ENCODE results near the gene KIF21A.

The KIF21A gene

GRCh38 chr12:39390752-39391151 is 52.2 kb downstream of the KIF21A start:
- Histone ChIP-seq H2AK5ac (ENCODE audit: low read depth, low read length) (no peak overlapping the region), H3K23ac (ENCODE audit: low read depth, low read length, poor library complexity) (no peak overlapping the region), H3K27me3 (ENCODE audit: control insufficient read depth in 3 of 3, insufficient read depth in 3 of 3, low read depth in 1 of 3, low read length in 3 of 3) (no peaks in the 10 kb centered on the region), H3K9me3 (replicated peaks in 1 of 2; ENCODE audit: control insufficient read depth in 2 of 2, insufficient read depth in 1 of 2, low read depth in 1 of 2, low read length in 2 of 2) (peaks cover 0 to 9% of the 10 kb centered on the region in 2 donors), H3K4me2 (ENCODE audit: insufficient read depth, low read length, poor library complexity, severe bottlenecking) (no peak overlapping the region), H2AFZ (ENCODE audit: low read length) (no peak overlapping the region), H3K27ac (replicated peaks; ENCODE audit: low read length) (no peak overlapping the region), H2BK12ac (ENCODE audit: low read length) (no peak overlapping the region), H4K91ac (ENCODE audit: low read depth, low read length, poor library complexity) (no peak overlapping the region), H3K4me1 (ENCODE audit: control insufficient read depth in 2 of 2, insufficient read depth in 1 of 2, low read depth in 1 of 2, low read length in 2 of 2) (peaks cover 17 to 25% of the 10 kb centered on the region in 2 donors), H2BK5ac (ENCODE audit: low read length) (no peak overlapping the region), H3K36me3 (replicated peaks in 1 of 2; ENCODE audit: control insufficient read depth in 2 of 2, insufficient read depth in 2 of 2, low read length in 2 of 2) (peaks cover 0 to 20% of the 10 kb centered on the region in 2 donors), H3K18ac (ENCODE audit: low read length) (no peak overlapping the region), H3K4ac (ENCODE audit: low read length) (no peak overlapping the region), H3K4me3 (ENCODE audit: low read length in 2 of 2) (no peak overlapping the region), H2BK120ac (ENCODE audit: low read depth, low read length) (no peak overlapping the region), H3K9ac (ENCODE audit: low read depth, low read length, poor library complexity) (no peak overlapping the region), H3K79me1 (ENCODE audit: low read depth, low read length) (no peaks in the 10 kb centered on the region), H4K8ac (ENCODE audit: low read depth, low read length) (no peak overlapping the region), H2BK15ac (ENCODE audit: low read length) (no peak overlapping the region), H3K14ac (ENCODE audit: low read length) (no peak overlapping the region)
- DNase-seq (ENCODE audit: low spot score), result no peak

DNA sequence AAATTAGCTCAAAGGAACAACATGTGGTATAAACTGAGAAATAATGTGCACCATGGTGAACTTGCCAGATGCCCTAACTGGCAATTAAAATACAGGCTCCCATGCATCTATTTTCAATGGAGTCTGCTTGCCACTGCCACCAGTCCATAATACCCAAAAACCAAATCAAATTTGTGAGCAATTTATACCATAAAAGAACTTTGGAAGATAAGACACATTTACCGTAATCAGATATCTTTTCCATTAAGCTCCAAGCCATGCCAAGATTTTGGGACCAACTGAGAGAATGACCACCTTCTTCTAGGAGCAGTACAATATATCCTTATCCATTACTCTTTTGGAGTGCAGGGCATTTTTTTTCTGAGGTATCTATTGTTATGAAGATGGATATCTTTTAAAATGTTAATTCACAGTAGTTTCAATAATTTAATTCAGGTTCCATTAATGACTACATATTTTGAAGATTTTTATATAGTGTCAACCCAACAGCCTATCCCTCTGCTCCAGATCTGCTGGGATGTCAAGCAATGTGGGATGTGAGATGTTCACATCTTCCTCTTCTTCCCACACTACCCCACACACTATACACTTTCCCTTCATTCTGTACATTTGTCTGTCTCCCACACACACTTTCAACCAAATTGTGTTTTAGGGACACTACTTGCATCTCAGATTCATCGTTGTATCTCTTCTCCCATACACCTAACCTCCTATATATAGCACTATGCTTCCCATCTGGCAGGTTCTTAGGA is 53.3 kb downstream of the KIF21A start:
- H3K14ac ChIP-seq (ENCODE audit: low read length), result no peak overlapping the region
- H2AFZ ChIP-seq (ENCODE audit: low read length), result no peak overlapping the region
- H3K9ac ChIP-seq (ENCODE audit: low read depth, low read length, poor library complexity), result no peak overlapping the region
- no CpG with 5 or more reads among the region's 2 CpGs for WGBS, 2 donors (ENCODE audit: extremely low coverage in 2 of 2, insufficient read length in 2 of 2, insufficient replicate concordance in 1 of 2)
- H3K4me1 ChIP-seq (ENCODE audit: control insufficient read depth in 2 of 2, insufficient read depth in 1 of 2, low read depth in 1 of 2, low read length in 2 of 2), result peaks cover 13 to 20% of the 10 kb centered on the region in 2 donors
- no peak overlapping the region for H3K4me2 ChIP-seq (ENCODE audit: insufficient read depth, low read length, poor library complexity, severe bottlenecking)
- H3K36me3 ChIP-seq (replicated peaks in 1 of 2; ENCODE audit: control insufficient read depth in 2 of 2, insufficient read depth in 2 of 2, low read length in 2 of 2), result peaks cover 0 to 20% of the 10 kb centered on the region in 2 donors
- no peaks in the 10 kb centered on the region for H3K27me3 ChIP-seq (ENCODE audit: control insufficient read depth in 3 of 3, insufficient read depth in 3 of 3, low read depth in 1 of 3, low read length in 3 of 3)
- H2BK12ac ChIP-seq (ENCODE audit: low read length), result no peak overlapping the region
- H2BK120ac ChIP-seq (ENCODE audit: low read depth, low read length), result no peak overlapping the region
- H2BK5ac ChIP-seq (ENCODE audit: low read length), result no peak overlapping the region
- DNase-seq (ENCODE audit: low spot score), result no peak
- H3K9me3 ChIP-seq (replicated peaks in 1 of 2; ENCODE audit: control insufficient read depth in 2 of 2, insufficient read depth in 1 of 2, low read depth in 1 of 2, low read length in 2 of 2), result peaks cover 0 to 9% of the 10 kb centered on the region in 2 donors
- H2AK5ac ChIP-seq (ENCODE audit: low read depth, low read length), result no peak overlapping the region
- H3K23ac ChIP-seq (ENCODE audit: low read depth, low read length, poor library complexity), result no peak overlapping the region
- no peak overlapping the region for H3K4me3 ChIP-seq (ENCODE audit: low read length in 2 of 2)
- H2BK15ac ChIP-seq (ENCODE audit: low read length), result no peak overlapping the region
- H3K18ac ChIP-seq (ENCODE audit: low read length), result no peak overlapping the region
- H3K79me1 ChIP-seq (ENCODE audit: low read depth, low read length), result no peaks in the 10 kb centered on the region
- no peak overlapping the region for H4K8ac ChIP-seq (ENCODE audit: low read depth, low read length)
- H3K4ac ChIP-seq (ENCODE audit: low read length), result no peak overlapping the region
- no peak overlapping the region for H4K91ac ChIP-seq (ENCODE audit: low read depth, low read length, poor library complexity)
- no peak overlapping the region for H3K27ac ChIP-seq (replicated peaks; ENCODE audit: low read length)

DNA sequence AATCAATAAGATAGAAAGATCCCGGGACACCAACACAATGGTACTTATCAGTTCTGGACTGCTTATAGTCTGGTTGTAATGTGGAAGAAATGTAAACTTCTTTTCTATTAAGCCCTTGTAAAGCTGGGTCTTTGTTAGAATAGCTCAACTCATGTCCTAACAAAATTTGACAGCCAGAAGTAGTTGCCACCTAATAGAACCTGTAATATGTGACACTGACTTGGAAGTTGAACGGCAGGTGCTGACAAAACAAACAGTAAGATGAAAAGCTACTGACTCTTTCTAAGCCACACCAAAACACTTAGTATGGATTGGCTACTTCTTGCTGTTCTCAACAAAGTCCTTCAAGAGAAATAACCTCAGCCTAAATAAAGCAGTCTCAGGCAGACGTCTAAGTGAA is 56.6 kb downstream of the KIF21A start:
- Histone ChIP-seq H2BK12ac (ENCODE audit: low read length) (no peak overlapping the region), H3K27ac (replicated peaks; ENCODE audit: low read length) (no peak overlapping the region), H3K27me3 (ENCODE audit: control insufficient read depth in 3 of 3, insufficient read depth in 3 of 3, low read depth in 1 of 3, low read length in 3 of 3) (no peaks in the 10 kb centered on the region), H2AK5ac (ENCODE audit: low read depth, low read length) (no peak overlapping the region), H3K18ac (ENCODE audit: low read length) (no peak overlapping the region), H4K8ac (ENCODE audit: low read depth, low read length) (no peak overlapping the region), H3K4me3 (ENCODE audit: low read length in 2 of 2) (no peak overlapping the region), H3K9ac (ENCODE audit: low read depth, low read length, poor library complexity) (no peak overlapping the region), H3K4me2 (ENCODE audit: insufficient read depth, low read length, poor library complexity, severe bottlenecking) (no peak overlapping the region), H2BK120ac (ENCODE audit: low read depth, low read length) (no peak overlapping the region), H3K79me1 (ENCODE audit: low read depth, low read length) (no peaks in the 10 kb centered on the region), H3K36me3 (replicated peaks in 1 of 2; ENCODE audit: control insufficient read depth in 2 of 2, insufficient read depth in 2 of 2, low read length in 2 of 2) (peaks cover 0 to 29% of the 10 kb centered on the region in 2 donors), H3K14ac (ENCODE audit: low read length) (no peak overlapping the region), H3K4ac (ENCODE audit: low read length) (no peak overlapping the region), H2AFZ (ENCODE audit: low read length) (no peak overlapping the region), H2BK5ac (ENCODE audit: low read length) (no peak overlapping the region), H3K23ac (ENCODE audit: low read depth, low read length, poor library complexity) (no peak overlapping the region), H2BK15ac (ENCODE audit: low read length) (no peak overlapping the region), H3K9me3 (replicated peaks in 1 of 2; ENCODE audit: control insufficient read depth in 2 of 2, insufficient read depth in 1 of 2, low read depth in 1 of 2, low read length in 2 of 2) (peaks cover 0 to 9% of the 10 kb centered on the region in 2 donors), H4K91ac (ENCODE audit: low read depth, low read length, poor library complexity) (no peak overlapping the region), H3K4me1 (ENCODE audit: control insufficient read depth in 2 of 2, insufficient read depth in 1 of 2, low read depth in 1 of 2, low read length in 2 of 2) (peaks cover 0 to 1% of the 10 kb centered on the region in 2 donors)
- no CpG with 5 or more reads among the region's 3 CpGs for whole genome bisulfite sequencing, 2 donors (ENCODE audit: extremely low coverage in 2 of 2, insufficient read length in 2 of 2, insufficient replicate concordance in 1 of 2)
- no peak for DNase-seq (ENCODE audit: low spot score)

DNA sequence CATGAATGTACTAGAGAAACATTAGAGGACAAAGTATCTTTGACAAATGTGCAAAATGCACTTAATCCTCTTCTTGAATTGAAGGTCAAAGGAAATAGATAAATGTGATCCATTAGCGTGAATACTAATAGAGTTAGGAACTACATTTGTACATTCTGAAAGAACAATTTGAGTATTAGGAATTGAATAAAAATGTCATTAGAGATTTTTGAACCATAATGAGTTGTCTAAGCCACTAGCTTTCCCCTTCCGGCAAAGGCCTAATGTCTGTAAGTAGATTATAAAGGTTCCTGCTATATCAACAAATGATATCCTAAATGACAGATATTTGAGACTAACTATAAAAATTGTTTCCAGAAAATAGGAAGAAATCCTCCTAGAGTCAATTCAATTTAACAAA is 59.8 kb downstream of the KIF21A start:
- Histone ChIP-seq H2BK120ac (ENCODE audit: low read depth, low read length) (no peak overlapping the region), H3K4ac (ENCODE audit: low read length) (no peak overlapping the region), H4K8ac (ENCODE audit: low read depth, low read length) (no peak overlapping the region), H4K91ac (ENCODE audit: low read depth, low read length, poor library complexity) (no peak overlapping the region), H3K79me1 (ENCODE audit: low read depth, low read length) (no peaks in the 10 kb centered on the region), H2BK5ac (ENCODE audit: low read length) (no peak overlapping the region), H3K4me2 (ENCODE audit: insufficient read depth, low read length, poor library complexity, severe bottlenecking) (no peak overlapping the region), H3K9ac (ENCODE audit: low read depth, low read length, poor library complexity) (no peak overlapping the region), H3K36me3 (replicated peaks in 1 of 2; ENCODE audit: control insufficient read depth in 2 of 2, insufficient read depth in 2 of 2, low read length in 2 of 2) (peaks cover 0 to 25% of the 10 kb centered on the region in 2 donors), H3K23ac (ENCODE audit: low read depth, low read length, poor library complexity) (no peak overlapping the region), H3K4me3 (ENCODE audit: low read length in 2 of 2) (no peak overlapping the region), H3K27me3 (ENCODE audit: control insufficient read depth in 3 of 3, insufficient read depth in 3 of 3, low read depth in 1 of 3, low read length in 3 of 3) (no peaks in the 10 kb centered on the region), H2AK5ac (ENCODE audit: low read depth, low read length) (no peak overlapping the region), H3K27ac (replicated peaks; ENCODE audit: low read length) (no peak overlapping the region), H2BK12ac (ENCODE audit: low read length) (no peak overlapping the region), H2AFZ (ENCODE audit: low read length) (no peak overlapping the region), H3K14ac (ENCODE audit: low read length) (no peak overlapping the region), H2BK15ac (ENCODE audit: low read length) (no peak overlapping the region), H3K9me3 (replicated peaks in 1 of 2; ENCODE audit: control insufficient read depth in 2 of 2, insufficient read depth in 1 of 2, low read depth in 1 of 2, low read length in 2 of 2) (peaks cover 0 to 5% of the 10 kb centered on the region in 2 donors), H3K18ac (ENCODE audit: low read length) (no peak overlapping the region), H3K4me1 (ENCODE audit: control insufficient read depth in 2 of 2, insufficient read depth in 1 of 2, low read depth in 1 of 2, low read length in 2 of 2) (no peaks in the 10 kb centered on the region)
- no CpG with 5 or more reads among the region's 2 CpGs for WGBS, 2 donors (ENCODE audit: extremely low coverage in 2 of 2, insufficient read length in 2 of 2, insufficient replicate concordance in 1 of 2)
- no peak for DNase-seq (ENCODE audit: low spot score)
